ENCODE data around the gene TUBGCP6.

The TUBGCP6 gene

GRCh38 chr22:50167689-50168489, 76.9 kb downstream of the TUBGCP6 start:
- no peak for FAIRE-seq
